D721Med (cell line): ENCODE measurements around the gene RAP1GAP.

Experiments
- DNase-seq: peaks from one replicate; pipeline ENCODE4 v3.0.0; 2011; ENCODE audit warnings: low spot score; ENCODE audit not compliant: insufficient read length
- FAIRE-seq: peaks from 2 replicates; lab custom pipeline; 2011; peaks lifted over from hg19 to GRCh38; lab: Jason Lieb, UNC
- TF ChIP-seq, protein P1 (sequence below): IDR thresholded peaks from 2 replicates; pipeline ENCODE4 v1.5.1; 2012; ENCODE audit warnings: mild to moderate bottlenecking, control low read depth; ENCODE audit not compliant: insufficient read depth; ENCODE audit errors: missing control alignments

The RAP1GAP gene

DNA sequence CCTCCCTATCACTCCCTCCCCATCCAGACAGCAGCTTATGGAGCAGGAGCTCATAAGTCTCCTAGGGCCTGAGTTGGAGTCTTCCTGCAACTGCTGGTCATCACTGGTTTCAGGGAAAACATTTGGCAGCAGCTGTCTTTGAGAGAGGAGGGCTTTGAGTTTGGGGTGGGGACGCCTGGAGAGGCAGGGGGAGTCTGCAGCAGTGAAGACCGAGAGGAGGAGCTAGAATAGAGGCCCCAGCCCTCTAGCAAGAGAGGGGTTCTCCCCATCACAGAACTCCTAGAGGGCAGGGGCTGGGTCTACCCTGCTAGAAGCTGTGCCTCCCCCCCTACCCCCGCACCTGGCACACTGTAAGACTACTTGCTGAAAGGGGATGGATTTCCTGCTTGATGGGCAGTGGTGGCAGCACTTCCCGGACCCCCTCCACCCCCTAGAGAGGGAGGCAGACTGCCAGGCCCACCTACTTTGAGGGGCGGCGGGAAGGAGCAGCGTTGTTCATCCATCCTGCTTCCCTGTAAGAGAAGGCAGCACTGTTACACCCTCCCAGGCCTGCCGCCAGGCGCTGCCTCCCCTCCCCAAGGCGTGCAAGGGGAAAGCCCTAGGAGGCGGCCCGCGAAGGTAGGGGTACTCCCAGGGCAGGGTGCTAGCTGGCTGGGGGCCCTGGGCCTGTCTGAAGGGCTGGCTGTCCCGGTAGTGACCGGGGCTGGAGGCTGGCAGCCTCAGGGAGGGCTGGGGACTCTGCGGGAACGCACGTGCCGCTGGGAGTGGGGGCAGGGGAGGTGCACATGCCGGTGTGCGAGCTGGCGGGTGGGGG lies 50.4 kb downstream of the RAP1GAP start:
- DNase-seq: no peak
- TF ChIP-seq, protein P1, sequence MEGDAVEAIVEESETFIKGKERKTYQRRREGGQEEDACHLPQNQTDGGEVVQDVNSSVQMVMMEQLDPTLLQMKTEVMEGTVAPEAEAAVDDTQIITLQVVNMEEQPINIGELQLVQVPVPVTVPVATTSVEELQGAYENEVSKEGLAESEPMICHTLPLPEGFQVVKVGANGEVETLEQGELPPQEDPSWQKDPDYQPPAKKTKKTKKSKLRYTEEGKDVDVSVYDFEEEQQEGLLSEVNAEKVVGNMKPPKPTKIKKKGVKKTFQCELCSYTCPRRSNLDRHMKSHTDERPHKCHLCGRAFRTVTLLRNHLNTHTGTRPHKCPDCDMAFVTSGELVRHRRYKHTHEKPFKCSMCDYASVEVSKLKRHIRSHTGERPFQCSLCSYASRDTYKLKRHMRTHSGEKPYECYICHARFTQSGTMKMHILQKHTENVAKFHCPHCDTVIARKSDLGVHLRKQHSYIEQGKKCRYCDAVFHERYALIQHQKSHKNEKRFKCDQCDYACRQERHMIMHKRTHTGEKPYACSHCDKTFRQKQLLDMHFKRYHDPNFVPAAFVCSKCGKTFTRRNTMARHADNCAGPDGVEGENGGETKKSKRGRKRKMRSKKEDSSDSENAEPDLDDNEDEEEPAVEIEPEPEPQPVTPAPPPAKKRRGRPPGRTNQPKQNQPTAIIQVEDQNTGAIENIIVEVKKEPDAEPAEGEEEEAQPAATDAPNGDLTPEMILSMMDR: no peak
- FAIRE-seq: no peak

DNA sequence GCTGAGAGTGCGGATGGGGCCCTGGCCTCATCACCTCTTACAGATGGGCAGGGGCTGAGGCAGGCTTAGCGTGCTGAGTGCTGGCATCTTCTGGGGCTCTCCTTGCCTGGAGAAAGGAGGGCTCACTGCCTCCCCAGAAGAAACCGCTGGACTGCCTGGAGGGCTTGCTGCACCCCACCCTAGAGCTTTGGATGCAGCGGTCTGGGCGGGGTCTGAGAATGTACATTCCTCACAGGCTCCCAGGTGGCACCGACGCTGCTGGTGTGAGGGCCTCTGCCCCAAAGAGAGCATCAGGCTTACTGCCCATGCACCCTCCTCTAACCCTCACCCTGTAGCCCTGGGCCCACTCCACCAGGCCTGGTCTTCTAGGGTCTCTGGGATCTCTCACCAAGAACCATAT lies 51.1 kb downstream of the RAP1GAP start:
- DNase-seq (no peak), FAIRE-seq (no peak)
- TF ChIP-seq, protein P1: no peak

DNA sequence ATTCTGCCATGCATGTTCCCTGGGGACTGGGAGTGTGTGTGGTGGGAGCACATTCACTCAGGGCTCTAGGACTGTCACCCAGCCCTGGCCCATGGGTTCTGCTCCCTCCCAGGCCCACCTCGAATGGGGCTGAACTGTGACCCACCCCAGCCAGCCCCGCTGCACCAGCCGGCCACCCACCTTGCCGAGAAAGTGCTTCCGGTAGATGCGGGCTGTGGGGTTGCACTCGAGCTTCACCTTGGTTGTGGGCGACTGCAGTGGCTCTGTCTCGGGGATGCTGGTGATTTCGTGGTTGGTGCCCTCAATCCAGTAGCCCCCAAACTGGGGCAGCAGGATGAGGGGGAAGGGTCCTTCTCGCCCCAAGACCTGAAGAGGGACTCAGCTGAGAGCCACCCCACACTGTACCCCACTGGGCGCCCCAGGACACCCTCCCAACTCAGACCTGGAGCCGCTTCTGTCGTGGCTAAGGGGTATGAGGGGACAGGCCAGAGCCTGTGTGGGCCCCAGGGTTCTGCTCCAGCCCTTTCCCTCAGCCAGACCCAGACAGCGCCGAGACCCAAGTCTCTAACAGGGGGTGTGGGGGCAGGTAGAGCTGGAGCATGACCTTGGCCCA lies 51.9 kb downstream of the RAP1GAP start:
- FAIRE-seq: no peak
- DNase-seq: no peak
- TF ChIP-seq, protein P1: no peak

DNA sequence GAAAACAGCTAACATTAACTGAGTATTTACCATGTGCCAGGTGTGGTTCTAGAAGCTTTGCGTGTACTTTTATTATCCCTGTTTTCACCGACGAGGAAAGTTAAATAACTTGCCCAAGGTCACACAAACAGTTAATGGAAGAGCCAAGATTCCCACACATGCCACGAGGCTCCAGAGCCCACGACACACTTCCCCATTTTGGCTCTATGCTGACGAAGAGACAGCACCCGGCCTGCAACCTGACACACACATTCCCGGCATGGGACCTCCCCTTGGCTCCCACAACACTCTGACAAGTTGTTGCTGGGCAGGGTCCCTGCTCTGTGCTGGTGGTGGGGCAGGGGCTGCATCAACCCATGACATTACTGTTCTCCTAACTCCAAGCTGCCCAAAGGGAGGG lies 52.8 kb downstream of the RAP1GAP start:
- TF ChIP-seq, protein P1: no peak
- FAIRE-seq: no peak

DNA sequence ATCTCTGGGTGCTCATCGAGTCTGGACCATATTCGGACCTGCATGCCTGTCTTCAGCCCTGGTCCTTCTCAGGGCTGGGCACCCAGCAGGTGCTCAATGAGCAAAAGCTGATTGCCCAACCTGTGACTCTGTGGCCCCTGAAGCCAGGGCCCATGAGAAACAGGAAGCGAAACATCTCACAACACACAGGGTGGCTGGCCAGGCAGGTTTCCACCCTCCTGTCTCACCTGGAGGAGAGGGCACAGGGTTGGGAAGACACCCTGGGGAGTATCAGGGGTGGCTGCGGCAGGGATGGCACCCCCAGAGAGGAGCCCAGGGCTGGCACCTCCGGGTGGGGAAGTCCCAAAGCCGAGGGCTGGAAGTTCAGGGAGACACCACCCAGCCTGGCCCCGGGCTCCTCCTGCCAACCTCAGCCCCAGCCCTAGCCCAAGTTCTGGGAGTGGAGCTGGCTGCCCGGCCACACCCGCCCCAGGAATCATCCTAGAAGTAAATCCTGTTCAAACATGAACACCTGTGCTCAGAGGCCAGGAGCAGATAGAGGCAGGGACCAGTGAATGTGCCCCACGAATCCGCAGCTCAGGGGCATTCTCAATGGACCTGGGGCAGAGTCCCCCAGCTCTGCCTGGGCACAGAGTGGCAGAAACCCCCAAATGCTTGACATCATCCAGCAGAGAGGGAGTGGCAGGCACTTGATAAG lies 54.6 kb downstream of the RAP1GAP start:
- no peak for FAIRE-seq
- DNase-seq: no peak
- TF ChIP-seq, protein P1: no peak

More for the DNA sequence above, 52.8 kb downstream of the RAP1GAP start:
- DNase-seq: no peak

DNA sequence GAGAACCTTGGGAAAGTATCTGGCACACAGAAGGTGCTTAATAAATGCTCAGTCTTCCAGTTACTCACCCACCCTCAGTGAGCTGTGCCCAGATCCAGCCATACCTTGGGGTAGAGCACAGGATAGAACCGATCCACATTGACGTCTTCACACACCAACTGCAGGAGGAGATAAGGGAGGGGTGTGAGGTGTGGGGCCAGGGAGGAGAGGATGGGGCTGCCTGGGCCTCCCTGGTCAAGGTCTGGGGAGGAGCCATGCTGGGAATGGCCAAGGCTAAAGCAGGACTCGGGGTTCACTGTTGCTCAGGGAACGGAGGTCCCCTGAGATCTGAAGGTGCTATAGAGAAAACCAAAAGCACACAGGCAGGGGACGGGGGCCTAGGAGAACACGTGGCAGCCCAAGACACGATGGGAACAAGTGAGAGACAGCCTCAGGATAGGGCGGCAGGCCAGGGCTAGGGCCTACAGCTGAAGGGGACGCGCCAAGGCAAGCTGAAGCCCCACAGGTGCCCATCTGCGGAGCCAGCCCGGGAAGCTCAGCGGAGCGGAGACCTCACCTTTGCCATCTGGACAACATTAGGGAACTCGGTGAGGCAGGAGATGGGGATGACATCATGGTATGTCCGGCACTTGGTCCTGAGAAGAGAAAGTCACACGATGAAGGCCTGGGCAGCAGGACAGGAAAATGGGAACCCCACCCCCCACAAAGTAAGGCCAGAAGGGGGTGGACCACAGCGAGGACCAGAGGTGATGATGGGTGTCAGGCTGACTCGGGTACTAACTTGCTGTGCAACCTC lies 55.9 kb downstream of the RAP1GAP start:
- DNase-seq (no peak), FAIRE-seq (no peak)
- TF ChIP-seq, protein P1: no peak
